ENCODE data around the gene HLA-C. TPM values are rescaled to one million over a fixed set of nuclear protein-coding genes. Genes with fewer than 3 reads are reported as not detected.

The HLA-C gene
- total and polyA plus RNA-seq, 10 of the 15 experiments (the other 5 are each of a cell fraction or from before 2014, with no cell fraction given) = 121 to 1,092 (median 806) TPM

DNA sequence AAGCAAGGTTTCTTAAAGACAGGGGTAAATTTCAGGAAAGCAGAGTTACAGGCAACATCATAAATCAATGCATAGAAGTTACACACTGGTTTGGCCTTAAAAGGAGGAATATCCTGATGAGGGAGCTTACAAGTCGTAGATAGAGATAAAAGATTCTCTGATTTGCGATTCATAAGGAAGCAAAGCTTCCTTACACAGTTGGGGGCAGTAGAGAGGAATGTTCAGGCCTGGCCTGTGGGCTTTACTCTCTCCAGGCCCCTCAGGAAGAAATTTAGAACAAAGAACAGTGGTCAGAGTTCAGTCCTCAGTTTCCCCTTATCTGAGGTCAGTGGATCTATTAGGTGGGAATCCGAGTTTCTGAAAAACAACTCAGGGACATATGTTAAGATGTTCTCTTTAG lies 19.3 kb downstream of the HLA-C start:
- ATAC-seq (no peak), DNase-seq (ENCODE audit: low read depth, low spot score) (no peak), FAIRE-seq (no peak)
- in situ Hi-C loops (cut with MboI) = no loop called here
- no peak overlapping the region for H3K4me3 ChIP-seq
- intact Hi-C loops (cut with micrococcal nuclease; ENCODE audit: unreplicated experiment) = no loop called here
- CTCF ChIA-PET = interaction anchor here (0.7 to 2.4 kb wide), 3 partner anchors 21 to 114 kb away, joined by 3 to 11 read pairs (median 4); no protein-coding TSS in a partner anchor
- no peaks in the 10 kb centered on the region for H3K9me3 ChIP-seq (replicated peaks; ENCODE audit: control insufficient read depth, insufficient read depth, low read length)
- no peak overlapping the region for H3K9ac ChIP-seq (ENCODE audit: control insufficient read depth, insufficient read depth, low read length)
- H3K4me2 ChIP-seq (ENCODE audit: control insufficient read depth, insufficient read depth) = no peak overlapping the region
- no peaks in the 10 kb centered on the region for H3K4me1 ChIP-seq (ENCODE audit: control insufficient read depth, insufficient read depth, low read length)
- no peak overlapping the region for H2AFZ ChIP-seq (ENCODE audit: control insufficient read depth, low read depth, low read length)
- BruUV-seq (replicated peaks) = no TSS peak
- POLR2A ChIA-PET = no interaction called here
- WGBS (ENCODE audit: insufficient coverage, insufficient replicate concordance, low lambda C conversion rate, missing lambda C conversion rate) = 5% methylated on average over 3 of the region's 3 CpGs
- RAD21 ChIA-PET (ENCODE audit: unreplicated experiment) = interaction anchor here (1.0 kb wide), 1 partner anchor 114 kb away, joined by 5 read pairs; no protein-coding TSS in a partner anchor
- no peak overlapping the region for H3K27ac ChIP-seq (ENCODE audit: control insufficient read depth, insufficient read depth)
- no peaks in the 10 kb centered on the region for H3K36me3 ChIP-seq (ENCODE audit: control insufficient read depth in 2 of 2, insufficient read depth in 2 of 2, low read length in 1 of 2)
- SMC1A ChIA-PET (ENCODE audit: uncharacterized antibody, unreplicated experiment) = interaction anchor here (1.0 kb wide), 1 partner anchor 114 kb away, joined by 5 read pairs; no protein-coding TSS in a partner anchor
- TF ChIP-seq CHD4 (IDR thresholded peaks at IDR 0.05) (no peak), IRF4 (IDR thresholded peaks at IDR 0.05; ENCODE audit: low read depth, low read length) (no peak), ASH2L (IDR thresholded peaks at IDR 0.05; ENCODE audit: borderline replicate concordance, low read depth) (no peak), BACH1 (IDR thresholded peaks at IDR 0.05; ENCODE audit: borderline replicate concordance) (no peak), SMARCA5 (IDR thresholded peaks at IDR 0.05) (no peak), YBX1 (IDR thresholded peaks at IDR 0.05) (no peak), CEBPB (IDR thresholded peaks at IDR 0.05; ENCODE audit: borderline replicate concordance in 1 of 2, low read depth in 2 of 2, low read length in 2 of 2) (no peak), SPI1 (IDR thresholded peaks at IDR 0.05; ENCODE audit: borderline replicate concordance, insufficient read depth, low read depth, low read length) (no peak), RELA (IDR thresholded peaks at IDR 0.05; ENCODE audit: borderline replicate concordance, partially characterized antibody) (no peak), CBX3 (IDR thresholded peaks at IDR 0.05; ENCODE audit: borderline replicate concordance, low read depth) (no peak), KDM1A (IDR thresholded peaks at IDR 0.05; ENCODE audit: borderline replicate concordance) (no peak), MEF2B (IDR thresholded peaks at IDR 0.05; ENCODE audit: partially characterized antibody, poor library complexity, severe bottlenecking) (no peak), IKZF2 (IDR thresholded peaks at IDR 0.05) (no peak)
- TF ChIP-seq, protein P1, sequence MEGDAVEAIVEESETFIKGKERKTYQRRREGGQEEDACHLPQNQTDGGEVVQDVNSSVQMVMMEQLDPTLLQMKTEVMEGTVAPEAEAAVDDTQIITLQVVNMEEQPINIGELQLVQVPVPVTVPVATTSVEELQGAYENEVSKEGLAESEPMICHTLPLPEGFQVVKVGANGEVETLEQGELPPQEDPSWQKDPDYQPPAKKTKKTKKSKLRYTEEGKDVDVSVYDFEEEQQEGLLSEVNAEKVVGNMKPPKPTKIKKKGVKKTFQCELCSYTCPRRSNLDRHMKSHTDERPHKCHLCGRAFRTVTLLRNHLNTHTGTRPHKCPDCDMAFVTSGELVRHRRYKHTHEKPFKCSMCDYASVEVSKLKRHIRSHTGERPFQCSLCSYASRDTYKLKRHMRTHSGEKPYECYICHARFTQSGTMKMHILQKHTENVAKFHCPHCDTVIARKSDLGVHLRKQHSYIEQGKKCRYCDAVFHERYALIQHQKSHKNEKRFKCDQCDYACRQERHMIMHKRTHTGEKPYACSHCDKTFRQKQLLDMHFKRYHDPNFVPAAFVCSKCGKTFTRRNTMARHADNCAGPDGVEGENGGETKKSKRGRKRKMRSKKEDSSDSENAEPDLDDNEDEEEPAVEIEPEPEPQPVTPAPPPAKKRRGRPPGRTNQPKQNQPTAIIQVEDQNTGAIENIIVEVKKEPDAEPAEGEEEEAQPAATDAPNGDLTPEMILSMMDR (IDR thresholded peaks at IDR 0.05 in 2 of 3, conservative IDR thresholded peaks at IDR 0.05 in 1 of 3; ENCODE audit: control insufficient read depth in 2 of 3, extremely low read depth in 1 of 3, insufficient read depth in 1 of 3, low read depth in 3 of 3, low read length in 3 of 3) = no peak
- TF ChIP-seq, protein P2, sequence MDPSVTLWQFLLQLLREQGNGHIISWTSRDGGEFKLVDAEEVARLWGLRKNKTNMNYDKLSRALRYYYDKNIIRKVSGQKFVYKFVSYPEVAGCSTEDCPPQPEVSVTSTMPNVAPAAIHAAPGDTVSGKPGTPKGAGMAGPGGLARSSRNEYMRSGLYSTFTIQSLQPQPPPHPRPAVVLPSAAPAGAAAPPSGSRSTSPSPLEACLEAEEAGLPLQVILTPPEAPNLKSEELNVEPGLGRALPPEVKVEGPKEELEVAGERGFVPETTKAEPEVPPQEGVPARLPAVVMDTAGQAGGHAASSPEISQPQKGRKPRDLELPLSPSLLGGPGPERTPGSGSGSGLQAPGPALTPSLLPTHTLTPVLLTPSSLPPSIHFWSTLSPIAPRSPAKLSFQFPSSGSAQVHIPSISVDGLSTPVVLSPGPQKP (IDR thresholded peaks at IDR 0.05; ENCODE audit: low read depth, low read length) = no peak
- H3K79me2 ChIP-seq (ENCODE audit: control insufficient read depth, insufficient read depth, low read length) = no peaks in the 10 kb centered on the region
- H4K20me1 ChIP-seq (ENCODE audit: control insufficient read depth, insufficient read depth) = no peaks in the 10 kb centered on the region
- H3K27me3 ChIP-seq (replicated peaks in 1 of 2; ENCODE audit: control insufficient read depth in 2 of 2, insufficient read depth in 2 of 2, low read length in 1 of 2) = no peaks in the 10 kb centered on the region; a peak in 1 of 4 replicates

Data from GM12878 (cell line).